Activated T-cell treated with anti-CD3 and anti-CD28 coated beads, Interleukin-2, amount 50 U/mL, for 48 hours (primary cell): ENCODE results near the gene PLPPR3.

ENCODE experiments used
- DNase-seq, 2 experiments: peaks; one replicate each; pipeline ENCODE4 v3.0.0-alpha.2; 2020

PLPPR3 gene

GRCh38 chr19:769616-770015 lies 52.1 kb downstream of the PLPPR3 start:
- no peak for DNase-seq

DNA sequence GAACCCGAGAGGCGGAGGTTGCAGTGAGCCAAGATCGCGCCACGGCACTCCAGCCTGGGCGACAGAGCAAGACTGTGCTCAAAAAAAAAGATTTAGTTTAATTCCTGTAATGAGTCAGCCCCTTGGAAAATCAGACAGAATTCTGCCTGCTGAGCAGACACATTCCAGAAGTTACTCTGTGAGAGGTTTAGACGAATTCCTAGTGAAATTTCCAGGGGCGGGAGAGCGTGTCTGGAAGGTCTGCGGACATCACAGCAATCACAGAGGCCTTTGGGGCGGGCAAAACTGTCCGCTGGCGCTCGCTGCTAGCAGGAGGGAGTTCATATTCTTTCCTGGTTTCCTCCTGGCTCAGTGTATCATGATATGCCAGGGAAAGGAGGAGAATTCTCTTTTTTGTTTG lies 53.3 kb downstream of the PLPPR3 start:
- no peak for DNase-seq

- DNase-seq = no peak
Measured at GRCh38 chr19:765179-765738, 56.5 kb downstream of the PLPPR3 start.

DNA sequence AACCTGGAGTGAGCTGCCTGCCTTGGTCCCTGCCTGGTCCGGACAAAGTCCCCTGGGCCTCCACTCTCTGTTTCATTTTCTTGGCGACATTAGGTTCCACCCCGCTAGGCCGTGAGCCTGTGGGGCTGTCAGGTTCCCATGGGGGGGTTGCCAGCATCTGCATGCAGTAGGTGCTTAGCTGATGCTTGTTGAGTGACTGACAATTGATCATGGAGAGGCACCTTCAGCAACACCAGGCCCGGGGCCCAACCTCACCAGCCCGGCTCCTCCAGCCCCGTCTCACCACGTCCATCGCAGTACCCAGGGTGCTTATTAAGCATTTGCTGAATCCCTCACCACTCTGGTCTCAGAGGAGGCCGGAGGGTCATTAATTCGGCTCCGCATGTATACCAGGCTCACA lies 57.5 kb downstream of the PLPPR3 start:
- no peak for DNase-seq

DNA sequence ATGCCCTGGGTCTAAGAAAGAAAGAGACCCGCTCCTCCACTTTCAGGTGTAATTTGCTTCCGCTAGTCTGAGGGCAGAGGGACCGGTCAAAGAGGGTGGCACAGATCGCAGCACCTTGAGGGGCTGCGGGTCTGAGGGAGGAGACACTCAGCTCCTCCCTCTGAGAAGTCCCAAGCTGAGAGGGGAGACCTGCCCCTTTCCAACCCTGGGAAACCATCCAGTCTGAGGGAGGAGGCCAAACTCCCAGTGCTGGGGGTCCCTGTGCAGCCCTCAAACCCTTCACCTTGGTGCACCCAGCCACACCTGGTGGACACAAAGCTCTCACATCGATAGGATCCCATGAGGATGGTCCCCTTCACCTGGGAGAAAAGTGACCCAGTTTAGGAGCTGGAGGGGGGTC lies 57.9 kb downstream of the PLPPR3 start:
- DNase-seq = no peak

DNA sequence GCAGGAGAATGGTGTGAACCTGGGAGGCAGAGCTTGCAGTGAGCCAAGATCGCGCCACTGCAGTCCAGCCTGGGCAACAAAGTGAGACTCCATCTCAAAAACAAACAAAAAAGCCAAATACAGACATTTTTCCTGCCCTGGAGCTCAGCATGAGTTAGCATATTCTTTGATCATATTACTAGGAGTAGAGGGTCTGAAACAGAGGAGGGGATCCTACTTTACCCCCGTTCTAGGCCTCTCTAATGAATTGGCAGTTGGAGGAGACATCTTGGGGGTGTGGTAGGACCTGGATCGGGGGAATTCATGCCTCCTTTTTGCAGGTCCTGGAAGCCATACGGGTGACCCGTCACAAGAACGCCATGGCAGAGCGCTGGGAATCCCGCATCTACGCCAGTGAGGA lies 58.6 kb downstream of the PLPPR3 start:
- DNase-seq = no peak
